ENCODE measurements around the gene MYO1F. TPM values are rescaled to one million over a fixed set of nuclear protein-coding genes. Genes with fewer than 3 reads are reported as not detected.

The MYO1F gene
- total and polyA plus RNA-seq, 2 of the 13 experiments (the other 11 are each of a cell fraction or from before 2014, with no cell fraction given) = 0.09 to 0.13 TPM

- TF ChIP-seq HNF1A (IDR thresholded peaks at IDR 0.05; ENCODE audit: low read depth) = no peak
- no peak for TF ChIP-seq HNF1A (CRISPR knock-in tag; IDR thresholded peaks at IDR 0.05; ENCODE audit: borderline replicate concordance)
- no peak for TF ChIP-seq ZBTB43 (CRISPR knock-in tag; conservative IDR thresholded peaks at IDR 0.05)
- no peak for TF ChIP-seq STAT6 (CRISPR knock-in tag; IDR thresholded peaks at IDR 0.05; ENCODE audit: borderline replicate concordance)
- peak; percentile 59 for TF ChIP-seq SALL1 (CRISPR knock-in tag; IDR thresholded peaks at IDR 0.05)
- peak; percentile 52; the same call in 1 of the 2 replicates for TF ChIP-seq ARNTL (CRISPR knock-in tag; IDR thresholded peaks at IDR 0.05)
- peak; percentile 7; the same call in 1 of the 2 replicates for TF ChIP-seq RXRB (CRISPR knock-in tag; IDR thresholded peaks at IDR 0.05; ENCODE audit: borderline replicate concordance)
- TF ChIP-seq ZNF850 (CRISPR knock-in tag; conservative IDR thresholded peaks at IDR 0.05) = 0 out of 2 replicates have a peak, but pooled peaks have one; percentile 16
- 0 out of 2 replicates have a peak, but pooled peaks have one; percentile 38 for TF ChIP-seq PRDM4 (CRISPR knock-in tag; IDR thresholded peaks at IDR 0.05; ENCODE audit: borderline replicate concordance)
Observed at GRCh38 chr19:8505680-8506401, 71.4 kb downstream of the MYO1F start (continued).

Measured in HepG2 (cell line).